ENCODE data around the gene OR2J3.

DNA sequence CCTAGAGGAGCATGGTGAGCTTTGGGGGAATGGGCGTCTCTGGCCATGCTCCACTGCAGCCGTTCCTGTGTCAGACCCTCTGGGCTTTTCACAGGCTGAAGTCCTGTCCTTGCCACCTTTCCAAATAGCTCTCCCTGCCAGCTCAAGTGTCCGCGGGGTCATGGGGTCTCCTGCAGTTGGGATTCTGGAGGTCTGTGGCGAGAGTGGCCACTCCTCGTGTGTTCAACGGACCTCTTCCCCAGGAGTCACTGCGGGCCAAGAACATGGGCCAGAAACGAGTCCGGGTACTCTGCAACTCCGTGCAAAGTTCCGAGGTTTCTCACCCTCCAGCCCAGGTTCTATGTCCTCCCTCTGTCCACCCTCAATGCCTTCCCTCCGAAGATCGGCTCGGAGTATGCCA, 25.4 kb upstream of the OR2J3 start:
- TF ChIP-seq CTCF (IDR thresholded peaks at IDR 0.05; ENCODE audit: insufficient read depth, low read length): no peak
- TF ChIP-seq SPI1 (IDR thresholded peaks at IDR 0.05; ENCODE audit: borderline replicate concordance, low read depth): no peak
